Colonic mucosa (tissue), 4 donors: Measurements from ENCODE around the gene DIO3. TPM values are rescaled to one million over a fixed set of nuclear protein-coding genes. Genes with fewer than 3 reads are reported as not detected.

ENCODE experiments used
- DNase-seq: peaks from one replicate; pipeline ENCODE4 v3.0.0-alpha.2; 2020
- H3K27ac ChIP-seq: fragments of 200-600 bp; one replicate; pipeline ENCODE4 v1.8.0; 2021
- H3K27me3 ChIP-seq: fragments of 200-600 bp; one replicate; pipeline ENCODE4 v1.8.0; 2021
- H3K36me3 ChIP-seq: fragments of 200-600 bp; one replicate; pipeline ENCODE4 v1.8.0; 2021
- H3K4me1 ChIP-seq: fragments of 200-600 bp; one replicate; pipeline ENCODE4 v1.8.0; 2021; ENCODE audit warnings: mild to moderate bottlenecking
- H3K4me3 ChIP-seq: fragments of 200-600 bp; one replicate; pipeline ENCODE4 v1.8.0; 2021
- H3K9ac ChIP-seq, 2 donors: one replicate each; pipeline ENCODE4 v1.7.0; 2013; ENCODE audit warnings: control low read depth in 2 of 2, low read depth in 2 of 2, low read length in 2 of 2
- H3K9me3 ChIP-seq: fragments of 200-600 bp; one replicate; pipeline ENCODE4 v1.8.0; 2021
- CTCF ChIP-seq: fragments of 200-600 bp; IDR thresholded peaks from one replicate; pipeline ENCODE4 v1.8.0; 2022; ENCODE audit warnings: antibody characterized with exemption, mild to moderate bottlenecking
- intact Hi-C: fragments of 100-400 bp; cut with DNase I; formaldehyde crosslinking; loops from one replicate; pipeline ENCODE4 v1.14.1; 2022
- total RNA-seq, 2 donors: library from RNA; stranded (reverse); fragmentation: NEBNext Ultra II Directional in 1 of 2; extraction: Animal tissue kit (Norgen Biotek cat#: 25700) in 1 of 2; gene quantifications; one replicate each; pipeline ENCODE4 v1.2.1, GENCODE V29; 2021
- donor health status: healthy.
- donor health status: DM: no; HTN: no; CAD: no.
- donor health status: DM: no; HTN: no; CAD: no.

Gene DIO3
- total RNA-seq, 2 donors from 2014 or later = 0.16 to 0.35 TPM

GRCh38 chr14:101587441-101587911, 26.2 kb downstream of the DIO3 start:
- no peak for TF ChIP-seq CTCF
- Histone ChIP-seq H3K36me3 (no peaks in the 10 kb centered on the region), H3K27ac (no peak overlapping the region), H3K27me3 (no peaks in the 10 kb centered on the region), H3K4me1 (no peaks in the 10 kb centered on the region), H3K4me3 (no peak overlapping the region), H3K9me3 (no peaks in the 10 kb centered on the region), H3K9ac (no peak overlapping the region)
- intact Hi-C loops = no loop called here
- DNase-seq = no peak

- no peaks in the 10 kb centered on the region for H3K9me3 ChIP-seq
- H3K27me3 ChIP-seq = no peaks in the 10 kb centered on the region
- no peak for TF ChIP-seq CTCF
- no peak for DNase-seq
- H3K9ac ChIP-seq = no peak overlapping the region
- intact Hi-C loops = no loop called here
- no peak overlapping the region for H3K27ac ChIP-seq
- H3K4me1 ChIP-seq = no peaks in the 10 kb centered on the region
- H3K4me3 ChIP-seq = no peak overlapping the region
- no peaks in the 10 kb centered on the region for H3K36me3 ChIP-seq
These were observed 27.1 kb downstream of the DIO3 start for GRCh38 chr14:101588286-101588975.

- Histone ChIP-seq H3K9me3 (no peaks in the 10 kb centered on the region), H3K36me3 (no peaks in the 10 kb centered on the region), H3K4me1 (no peaks in the 10 kb centered on the region), H3K27ac (no peak overlapping the region), H3K9ac (no peak overlapping the region), H3K27me3 (no peaks in the 10 kb centered on the region), H3K4me3 (no peak overlapping the region)
- DNase-seq = no peak
- TF ChIP-seq CTCF = no peak
- intact Hi-C loops = no loop called here
These were observed 27.7 kb downstream of the DIO3 start for GRCh38 chr14:101588990-101589389.

- TF ChIP-seq CTCF = no peak
- Histone ChIP-seq H3K36me3 (no peaks in the 10 kb centered on the region), H3K4me1 (no peaks in the 10 kb centered on the region), H3K9ac (no peak overlapping the region), H3K27ac (no peak overlapping the region), H3K4me3 (no peak overlapping the region), H3K9me3 (no peaks in the 10 kb centered on the region), H3K27me3 (no peaks in the 10 kb centered on the region)
- intact Hi-C loops = no loop called here
- no peak for DNase-seq
These were observed 28.3 kb downstream of the DIO3 start for GRCh38 chr14:101589486-101590015.

GRCh38 chr14:101590062-101590461, 28.8 kb downstream of the DIO3 start:
- Histone ChIP-seq H3K9ac (no peak overlapping the region), H3K4me1 (no peaks in the 10 kb centered on the region), H3K27ac (no peak overlapping the region), H3K36me3 (no peaks in the 10 kb centered on the region), H3K9me3 (no peaks in the 10 kb centered on the region), H3K27me3 (no peaks in the 10 kb centered on the region), H3K4me3 (no peak overlapping the region)
- TF ChIP-seq CTCF = no peak
- intact Hi-C loops = no loop called here
- DNase-seq = no peak
